ENCODE results near the gene SHC3. TPM values are rescaled to one million over a fixed set of nuclear protein-coding genes. Genes with fewer than 3 reads are reported as not detected.

Gene SHC3
- total and polyA plus RNA-seq, 2 experiments from 2014 or later = 1.3 to 2.9 TPM

DNA sequence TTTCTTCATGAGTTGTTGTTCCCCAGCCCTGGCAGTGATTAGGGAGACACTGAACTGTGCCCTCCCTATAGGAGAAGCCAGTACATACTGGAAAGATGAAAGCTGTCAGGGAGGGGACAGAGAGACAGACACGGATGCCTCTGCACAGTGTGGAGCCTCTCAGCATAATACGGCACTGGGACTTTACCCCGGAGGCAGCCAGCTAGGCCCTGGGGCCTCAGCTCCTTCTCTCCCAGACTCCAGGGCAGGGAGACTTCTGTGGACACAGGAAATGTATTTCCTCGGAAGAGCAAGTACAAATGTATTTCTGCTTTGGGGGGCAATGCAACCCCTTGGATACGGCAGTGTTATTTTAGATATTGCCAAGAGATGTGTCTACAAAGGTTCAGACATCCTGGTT, 125.3 kb downstream of the SHC3 start (continued):
- TF ChIP-seq, protein P1, sequence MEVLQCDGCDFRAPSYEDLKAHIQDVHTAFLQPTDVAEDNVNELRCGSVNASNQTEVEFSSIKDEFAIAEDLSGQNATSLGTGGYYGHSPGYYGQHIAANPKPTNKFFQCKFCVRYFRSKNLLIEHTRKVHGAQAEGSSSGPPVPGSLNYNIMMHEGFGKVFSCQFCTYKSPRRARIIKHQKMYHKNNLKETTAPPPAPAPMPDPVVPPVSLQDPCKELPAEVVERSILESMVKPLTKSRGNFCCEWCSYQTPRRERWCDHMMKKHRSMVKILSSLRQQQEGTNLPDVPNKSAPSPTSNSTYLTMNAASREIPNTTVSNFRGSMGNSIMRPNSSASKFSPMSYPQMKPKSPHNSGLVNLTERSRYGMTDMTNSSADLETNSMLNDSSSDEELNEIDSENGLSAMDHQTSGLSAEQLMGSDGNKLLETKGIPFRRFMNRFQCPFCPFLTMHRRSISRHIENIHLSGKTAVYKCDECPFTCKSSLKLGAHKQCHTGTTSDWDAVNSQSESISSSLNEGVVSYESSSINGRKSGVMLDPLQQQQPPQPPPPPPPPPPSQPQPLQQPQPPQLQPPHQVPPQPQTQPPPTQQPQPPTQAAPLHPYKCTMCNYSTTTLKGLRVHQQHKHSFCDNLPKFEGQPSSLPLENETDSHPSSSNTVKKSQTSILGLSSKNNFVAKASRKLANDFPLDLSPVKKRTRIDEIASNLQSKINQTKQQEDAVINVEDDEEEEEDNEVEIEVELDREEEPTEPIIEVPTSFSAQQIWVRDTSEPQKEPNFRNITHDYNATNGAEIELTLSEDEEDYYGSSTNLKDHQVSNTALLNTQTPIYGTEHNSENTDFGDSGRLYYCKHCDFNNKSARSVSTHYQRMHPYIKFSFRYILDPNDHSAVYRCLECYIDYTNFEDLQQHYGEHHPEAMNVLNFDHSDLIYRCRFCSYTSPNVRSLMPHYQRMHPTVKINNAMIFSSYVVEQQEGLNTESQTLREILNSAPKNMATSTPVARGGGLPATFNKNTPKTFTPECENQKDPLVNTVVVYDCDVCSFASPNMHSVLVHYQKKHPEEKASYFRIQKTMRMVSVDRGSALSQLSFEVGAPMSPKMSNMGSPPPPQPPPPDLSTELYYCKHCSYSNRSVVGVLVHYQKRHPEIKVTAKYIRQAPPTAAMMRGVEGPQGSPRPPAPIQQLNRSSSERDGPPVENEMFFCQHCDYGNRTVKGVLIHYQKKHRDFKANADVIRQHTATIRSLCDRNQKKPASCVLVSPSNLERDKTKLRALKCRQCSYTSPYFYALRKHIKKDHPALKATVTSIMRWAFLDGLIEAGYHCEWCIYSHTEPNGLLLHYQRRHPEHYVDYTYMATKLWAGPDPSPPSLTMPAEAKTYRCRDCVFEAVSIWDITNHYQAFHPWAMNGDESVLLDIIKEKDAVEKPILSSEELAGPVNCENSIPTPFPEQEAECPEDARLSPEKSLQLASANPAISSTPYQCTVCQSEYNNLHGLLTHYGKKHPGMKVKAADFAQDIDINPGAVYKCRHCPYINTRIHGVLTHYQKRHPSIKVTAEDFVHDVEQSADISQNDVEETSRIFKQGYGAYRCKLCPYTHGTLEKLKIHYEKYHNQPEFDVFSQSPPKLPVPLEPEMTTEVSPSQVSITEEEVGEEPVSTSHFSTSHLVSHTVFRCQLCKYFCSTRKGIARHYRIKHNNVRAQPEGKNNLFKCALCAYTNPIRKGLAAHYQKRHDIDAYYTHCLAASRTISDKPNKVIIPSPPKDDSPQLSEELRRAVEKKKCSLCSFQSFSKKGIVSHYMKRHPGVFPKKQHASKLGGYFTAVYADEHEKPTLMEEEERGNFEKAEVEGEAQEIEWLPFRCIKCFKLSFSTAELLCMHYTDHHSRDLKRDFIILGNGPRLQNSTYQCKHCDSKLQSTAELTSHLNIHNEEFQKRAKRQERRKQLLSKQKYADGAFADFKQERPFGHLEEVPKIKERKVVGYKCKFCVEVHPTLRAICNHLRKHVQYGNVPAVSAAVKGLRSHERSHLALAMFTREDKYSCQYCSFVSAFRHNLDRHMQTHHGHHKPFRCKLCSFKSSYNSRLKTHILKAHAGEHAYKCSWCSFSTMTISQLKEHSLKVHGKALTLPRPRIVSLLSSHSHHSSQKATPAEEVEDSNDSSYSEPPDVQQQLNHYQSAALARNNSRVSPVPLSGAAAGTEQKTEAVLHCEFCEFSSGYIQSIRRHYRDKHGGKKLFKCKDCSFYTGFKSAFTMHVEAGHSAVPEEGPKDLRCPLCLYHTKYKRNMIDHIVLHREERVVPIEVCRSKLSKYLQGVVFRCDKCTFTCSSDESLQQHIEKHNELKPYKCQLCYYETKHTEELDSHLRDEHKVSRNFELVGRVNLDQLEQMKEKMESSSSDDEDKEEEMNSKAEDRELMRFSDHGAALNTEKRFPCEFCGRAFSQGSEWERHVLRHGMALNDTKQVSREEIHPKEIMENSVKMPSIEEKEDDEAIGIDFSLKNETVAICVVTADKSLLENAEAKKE (CRISPR knock-in tag; IDR thresholded peaks at IDR 0.05) = no peak
- TF ChIP-seq NANOG (IDR thresholded peaks at IDR 0.05; ENCODE audit: borderline replicate concordance) = no peak

DNA sequence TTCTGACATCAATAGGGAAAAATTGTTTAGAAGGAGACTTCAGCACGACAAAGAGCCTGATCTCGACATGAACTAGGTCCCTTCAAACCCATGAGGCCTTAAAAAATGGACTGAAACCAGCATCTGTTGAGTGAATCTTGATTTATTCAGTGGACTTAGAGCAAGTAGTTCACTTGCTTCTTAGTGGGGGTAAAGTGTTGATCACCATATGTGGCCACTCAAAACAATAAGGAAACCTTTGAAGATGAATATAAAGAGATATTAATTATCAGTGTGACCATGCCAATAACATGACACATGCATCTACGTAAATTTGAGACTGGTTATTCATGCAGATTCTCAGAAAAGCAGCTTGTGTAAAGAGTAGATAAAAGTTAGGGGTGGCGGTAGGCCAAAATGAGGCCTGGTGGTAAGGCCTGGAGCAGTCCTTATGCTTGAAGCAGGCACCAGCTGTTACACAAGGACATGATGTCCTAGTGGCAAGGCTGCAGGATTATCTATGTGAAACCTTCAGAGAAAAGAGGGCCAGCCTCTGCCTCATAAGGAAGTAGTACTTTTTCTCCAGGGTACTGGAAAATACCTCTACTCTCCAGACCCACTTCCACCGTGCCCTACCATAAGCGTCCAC, 126.0 kb downstream of the SHC3 start:
- Mint-ChIP-seq H3K4me1 (no peaks in the 10 kb centered on the region), H3K9me3 (no peaks in the 10 kb centered on the region), H3K27me3 (ENCODE audit: insufficient read depth, low read depth, poor library complexity) (peaks cover 3% of the 10 kb centered on the region), H3K27ac (no peak overlapping the region), H3K36me3 (ENCODE audit: low read depth) (no peaks in the 10 kb centered on the region), H3K4me3 (no peak overlapping the region)
- Histone ChIP-seq H3K4me2 (no peak overlapping the region), H3K79me2 (replicated peaks; ENCODE audit: insufficient read depth) (no peaks in the 10 kb centered on the region), H4K20me1 (replicated peaks; ENCODE audit: insufficient read depth) (no peaks in the 10 kb centered on the region), H3K36me3 (ENCODE audit: insufficient read depth) (no peaks in the 10 kb centered on the region), H3K27me3 (ENCODE audit: insufficient read depth) (no peaks in the 10 kb centered on the region), H2AFZ (no peak overlapping the region), H3K27ac (ENCODE audit: low read depth) (no peak overlapping the region), H3K9me2 (ENCODE audit: insufficient read depth) (no peaks in the 10 kb centered on the region; the same call in 1 of the 2 replicates), H3K4me3 (no peak overlapping the region), H3K4me1 (ENCODE audit: insufficient read depth) (no peaks in the 10 kb centered on the region), H3F3A (replicated peaks; ENCODE audit: low read depth) (no peaks in the 10 kb centered on the region)
- TF ChIP-seq ZNF114 (CRISPR knock-in tag; IDR thresholded peaks at IDR 0.05) (no peak), NANOG (IDR thresholded peaks at IDR 0.05; ENCODE audit: borderline replicate concordance) (no peak), EZH2 (IDR thresholded peaks at IDR 0.05; ENCODE audit: low read depth, unreplicated experiment) (no peak)
- TF ChIP-seq, protein P2, sequence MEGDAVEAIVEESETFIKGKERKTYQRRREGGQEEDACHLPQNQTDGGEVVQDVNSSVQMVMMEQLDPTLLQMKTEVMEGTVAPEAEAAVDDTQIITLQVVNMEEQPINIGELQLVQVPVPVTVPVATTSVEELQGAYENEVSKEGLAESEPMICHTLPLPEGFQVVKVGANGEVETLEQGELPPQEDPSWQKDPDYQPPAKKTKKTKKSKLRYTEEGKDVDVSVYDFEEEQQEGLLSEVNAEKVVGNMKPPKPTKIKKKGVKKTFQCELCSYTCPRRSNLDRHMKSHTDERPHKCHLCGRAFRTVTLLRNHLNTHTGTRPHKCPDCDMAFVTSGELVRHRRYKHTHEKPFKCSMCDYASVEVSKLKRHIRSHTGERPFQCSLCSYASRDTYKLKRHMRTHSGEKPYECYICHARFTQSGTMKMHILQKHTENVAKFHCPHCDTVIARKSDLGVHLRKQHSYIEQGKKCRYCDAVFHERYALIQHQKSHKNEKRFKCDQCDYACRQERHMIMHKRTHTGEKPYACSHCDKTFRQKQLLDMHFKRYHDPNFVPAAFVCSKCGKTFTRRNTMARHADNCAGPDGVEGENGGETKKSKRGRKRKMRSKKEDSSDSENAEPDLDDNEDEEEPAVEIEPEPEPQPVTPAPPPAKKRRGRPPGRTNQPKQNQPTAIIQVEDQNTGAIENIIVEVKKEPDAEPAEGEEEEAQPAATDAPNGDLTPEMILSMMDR (conservative IDR thresholded peaks at IDR 0.05; ENCODE audit: low read depth in 2 of 2) = no peak
- TF ChIP-seq, protein P3, sequence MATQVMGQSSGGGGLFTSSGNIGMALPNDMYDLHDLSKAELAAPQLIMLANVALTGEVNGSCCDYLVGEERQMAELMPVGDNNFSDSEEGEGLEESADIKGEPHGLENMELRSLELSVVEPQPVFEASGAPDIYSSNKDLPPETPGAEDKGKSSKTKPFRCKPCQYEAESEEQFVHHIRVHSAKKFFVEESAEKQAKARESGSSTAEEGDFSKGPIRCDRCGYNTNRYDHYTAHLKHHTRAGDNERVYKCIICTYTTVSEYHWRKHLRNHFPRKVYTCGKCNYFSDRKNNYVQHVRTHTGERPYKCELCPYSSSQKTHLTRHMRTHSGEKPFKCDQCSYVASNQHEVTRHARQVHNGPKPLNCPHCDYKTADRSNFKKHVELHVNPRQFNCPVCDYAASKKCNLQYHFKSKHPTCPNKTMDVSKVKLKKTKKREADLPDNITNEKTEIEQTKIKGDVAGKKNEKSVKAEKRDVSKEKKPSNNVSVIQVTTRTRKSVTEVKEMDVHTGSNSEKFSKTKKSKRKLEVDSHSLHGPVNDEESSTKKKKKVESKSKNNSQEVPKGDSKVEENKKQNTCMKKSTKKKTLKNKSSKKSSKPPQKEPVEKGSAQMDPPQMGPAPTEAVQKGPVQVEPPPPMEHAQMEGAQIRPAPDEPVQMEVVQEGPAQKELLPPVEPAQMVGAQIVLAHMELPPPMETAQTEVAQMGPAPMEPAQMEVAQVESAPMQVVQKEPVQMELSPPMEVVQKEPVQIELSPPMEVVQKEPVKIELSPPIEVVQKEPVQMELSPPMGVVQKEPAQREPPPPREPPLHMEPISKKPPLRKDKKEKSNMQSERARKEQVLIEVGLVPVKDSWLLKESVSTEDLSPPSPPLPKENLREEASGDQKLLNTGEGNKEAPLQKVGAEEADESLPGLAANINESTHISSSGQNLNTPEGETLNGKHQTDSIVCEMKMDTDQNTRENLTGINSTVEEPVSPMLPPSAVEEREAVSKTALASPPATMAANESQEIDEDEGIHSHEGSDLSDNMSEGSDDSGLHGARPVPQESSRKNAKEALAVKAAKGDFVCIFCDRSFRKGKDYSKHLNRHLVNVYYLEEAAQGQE (IDR thresholded peaks at IDR 0.05; ENCODE audit: unreplicated experiment) = no peak
- DNase-seq (ENCODE audit: low spot score) = no peak
- ATAC-seq = no peak

All from GM23338 (cell line).